Fibroblast of mammary gland (primary cell): ENCODE measurements around the gene ZNF518A.

Experiments used
- DNase-seq: peaks from one replicate; pipeline ENCODE4 v3.0.0-alpha.2; 2010; ENCODE audit warnings: low read depth
- H3K4me3 ChIP-seq: 2 replicates; pipeline ENCODE4 v1.5.1; 2011; ENCODE audit warnings: low read depth, mild to moderate bottlenecking, low read length, moderate library complexity; ENCODE audit not compliant: control insufficient read depth
- TF ChIP-seq, protein P1 (sequence below): conservative IDR thresholded peaks from 2 replicates; pipeline ENCODE4 v1.5.1; 2011; ENCODE audit warnings: low read depth, low read length, inconsistent platforms; ENCODE audit not compliant: control insufficient read depth, insufficient read depth

The ZNF518A gene

DNA sequence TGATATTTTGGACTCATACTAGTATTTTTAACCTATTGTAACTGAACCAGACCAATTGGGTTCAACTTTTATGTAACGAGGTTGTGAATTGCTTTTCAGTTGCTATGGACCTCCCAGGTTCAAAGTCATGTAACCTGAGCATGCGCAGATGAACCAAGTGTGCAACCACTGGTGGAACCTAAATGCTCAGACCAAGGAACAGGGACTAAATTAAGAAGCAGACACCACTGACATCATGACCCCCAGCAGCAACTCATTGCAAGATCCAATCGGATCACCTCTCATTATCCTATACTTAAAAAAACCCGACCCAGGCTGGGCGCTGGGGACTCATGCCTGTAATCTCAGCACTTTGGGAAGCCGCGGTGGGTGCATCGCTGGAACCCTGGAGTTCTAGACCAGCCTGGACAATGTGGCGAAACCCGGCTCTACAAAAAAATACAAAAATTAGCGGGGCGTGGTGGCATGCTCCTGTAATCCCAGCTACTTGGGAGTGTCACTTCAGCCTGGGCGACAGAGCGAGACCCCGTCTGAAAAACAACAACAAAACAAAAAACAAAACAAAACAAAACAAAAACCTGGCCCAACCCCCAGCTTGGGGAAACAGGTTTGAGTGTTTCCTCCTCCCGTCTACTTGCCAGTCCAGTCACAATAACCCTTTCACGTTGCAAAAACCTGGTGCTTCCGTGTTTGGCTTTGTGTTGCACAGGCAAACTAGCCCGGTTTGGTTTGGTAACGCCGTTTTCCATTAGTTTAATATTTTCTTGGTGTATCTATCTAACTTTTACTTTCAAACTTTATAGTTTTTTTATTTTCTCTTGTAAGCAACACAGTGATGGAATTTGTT, 11.3 kb upstream of the ZNF518A start:
- TF ChIP-seq, protein P1, sequence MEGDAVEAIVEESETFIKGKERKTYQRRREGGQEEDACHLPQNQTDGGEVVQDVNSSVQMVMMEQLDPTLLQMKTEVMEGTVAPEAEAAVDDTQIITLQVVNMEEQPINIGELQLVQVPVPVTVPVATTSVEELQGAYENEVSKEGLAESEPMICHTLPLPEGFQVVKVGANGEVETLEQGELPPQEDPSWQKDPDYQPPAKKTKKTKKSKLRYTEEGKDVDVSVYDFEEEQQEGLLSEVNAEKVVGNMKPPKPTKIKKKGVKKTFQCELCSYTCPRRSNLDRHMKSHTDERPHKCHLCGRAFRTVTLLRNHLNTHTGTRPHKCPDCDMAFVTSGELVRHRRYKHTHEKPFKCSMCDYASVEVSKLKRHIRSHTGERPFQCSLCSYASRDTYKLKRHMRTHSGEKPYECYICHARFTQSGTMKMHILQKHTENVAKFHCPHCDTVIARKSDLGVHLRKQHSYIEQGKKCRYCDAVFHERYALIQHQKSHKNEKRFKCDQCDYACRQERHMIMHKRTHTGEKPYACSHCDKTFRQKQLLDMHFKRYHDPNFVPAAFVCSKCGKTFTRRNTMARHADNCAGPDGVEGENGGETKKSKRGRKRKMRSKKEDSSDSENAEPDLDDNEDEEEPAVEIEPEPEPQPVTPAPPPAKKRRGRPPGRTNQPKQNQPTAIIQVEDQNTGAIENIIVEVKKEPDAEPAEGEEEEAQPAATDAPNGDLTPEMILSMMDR: no peak
- no peak overlapping the region for H3K4me3 ChIP-seq

DNA sequence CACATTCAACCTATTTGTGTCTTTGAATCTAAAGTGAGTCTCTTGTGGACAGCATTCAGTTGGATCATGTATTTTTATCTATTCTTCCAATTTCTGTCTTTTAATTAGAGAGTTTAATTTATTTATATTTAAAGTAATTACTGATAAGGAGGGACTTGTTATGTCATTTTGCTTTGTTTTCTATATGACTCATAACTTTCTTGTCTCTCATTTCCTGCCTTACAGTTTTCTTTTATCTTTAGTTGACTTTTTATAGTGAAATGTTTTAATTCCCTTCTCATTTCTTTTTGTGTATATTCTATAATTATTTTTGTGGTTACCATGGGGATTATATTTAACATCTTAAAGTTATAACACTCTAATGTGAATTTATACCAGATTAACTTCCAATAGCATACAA, 7.3 kb upstream of the ZNF518A start:
- no peak for DNase-seq
- TF ChIP-seq, protein P1: no peak
- H3K4me3 ChIP-seq: no peak overlapping the region

More for the DNA sequence above, 11.3 kb upstream of the ZNF518A start:
- no peak for DNase-seq

DNA sequence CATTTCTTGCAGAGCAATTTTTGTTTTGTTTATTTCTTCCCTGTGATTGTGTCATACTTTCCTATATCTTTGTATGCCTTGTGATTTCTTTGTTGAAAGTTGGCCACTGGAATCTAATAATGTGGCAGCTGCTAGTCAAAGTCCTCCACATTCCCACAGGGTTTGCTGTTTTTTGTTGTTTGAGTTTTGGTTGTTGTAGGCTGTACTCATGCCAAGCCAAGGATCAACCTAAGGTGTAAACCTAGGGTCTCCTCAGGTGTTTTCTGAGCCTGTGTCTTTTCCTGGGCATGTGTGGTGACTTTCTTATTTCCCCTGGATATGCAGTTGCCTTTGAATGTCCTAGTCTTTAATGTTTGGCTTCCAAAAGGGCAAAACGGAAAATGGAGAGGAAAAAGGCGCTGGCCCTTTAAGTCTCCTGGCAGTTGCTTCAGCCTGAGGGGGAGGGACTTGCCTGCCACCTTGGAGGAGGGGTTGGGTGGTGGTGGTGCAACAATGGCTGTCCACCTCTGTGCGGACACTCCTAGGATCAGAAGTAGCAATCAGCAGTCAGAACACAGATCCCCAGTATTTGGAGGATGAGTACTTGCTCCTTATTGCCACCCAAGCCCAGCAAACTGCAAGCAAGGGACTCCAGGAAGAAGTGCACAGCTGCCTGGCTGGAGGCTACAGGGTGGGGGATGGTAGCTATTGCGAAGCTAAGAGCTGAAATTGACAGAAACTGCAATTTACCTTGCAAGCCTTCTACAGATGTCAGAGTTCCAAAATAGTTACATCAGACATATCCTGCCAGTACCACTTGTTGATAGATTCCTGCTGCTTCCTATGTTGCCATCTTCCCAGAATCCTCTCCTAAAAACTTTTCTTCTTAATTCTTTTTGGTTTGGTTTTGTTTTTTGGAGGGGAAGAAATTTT, 5.6 kb upstream of the ZNF518A start:
- TF ChIP-seq, protein P1: no peak
- H3K4me3 ChIP-seq: peak overlapping the region; percentile 30
- DNase-seq: peak; percentile 42

DNA sequence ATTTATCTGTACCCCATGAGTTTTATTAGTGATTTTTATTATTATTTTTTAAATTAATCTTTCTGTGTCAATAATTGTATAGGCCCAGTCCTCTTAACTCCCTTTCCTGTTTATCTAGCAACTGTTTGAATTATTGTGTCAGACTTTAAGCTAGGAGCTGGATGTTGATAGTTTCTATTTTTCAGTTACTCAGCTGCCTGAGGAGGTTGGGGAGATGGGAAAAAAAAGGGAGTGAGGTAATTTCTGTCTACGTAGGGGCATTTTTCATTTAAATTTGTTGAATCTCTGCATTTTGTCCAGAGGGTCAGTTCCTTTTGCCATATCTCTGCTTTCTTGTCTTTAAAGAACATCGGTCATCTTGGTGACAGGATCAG, 5.0 kb upstream of the ZNF518A start:
- no peak for DNase-seq
- TF ChIP-seq, protein P1: no peak

DNA sequence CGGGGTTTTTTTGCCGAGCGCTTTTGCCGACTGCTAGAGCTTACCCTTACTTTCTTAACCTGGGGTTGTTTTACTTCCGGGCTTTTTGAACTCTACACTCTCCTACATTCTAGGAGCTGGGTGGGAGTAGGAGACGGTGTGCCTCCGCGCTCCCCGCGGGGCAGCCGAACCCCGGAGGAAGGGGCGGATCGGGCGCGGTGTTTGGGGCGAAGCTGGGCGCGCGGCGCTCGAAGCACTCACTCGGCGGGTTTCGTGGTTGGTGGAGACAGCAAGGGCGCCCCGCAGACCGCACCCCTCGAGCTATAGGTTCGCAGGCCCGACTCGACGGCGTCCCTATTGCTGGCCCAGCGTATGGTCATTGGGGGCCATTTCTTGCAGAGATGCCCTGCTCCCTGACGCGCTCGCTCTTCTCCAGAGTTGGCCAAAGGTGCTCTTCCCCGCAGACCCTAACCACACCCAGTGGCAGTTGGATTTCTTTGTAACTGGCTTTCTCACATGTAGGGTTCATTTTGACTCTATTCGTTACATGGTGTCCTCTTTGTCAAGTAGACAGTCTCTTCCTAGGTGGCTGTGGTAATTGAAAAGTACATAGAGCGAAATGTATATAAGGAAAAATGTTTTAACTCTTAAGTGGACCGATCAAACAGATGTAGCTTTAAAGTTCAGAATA, 364 bp downstream of the ZNF518A start:
- H3K4me3 ChIP-seq: peak overlapping the region; percentile 84
- no peak for DNase-seq
- TF ChIP-seq, protein P1: no peak

More for the DNA sequence above, 5.0 kb upstream of the ZNF518A start:
- H3K4me3 ChIP-seq: no peak overlapping the region

DNA sequence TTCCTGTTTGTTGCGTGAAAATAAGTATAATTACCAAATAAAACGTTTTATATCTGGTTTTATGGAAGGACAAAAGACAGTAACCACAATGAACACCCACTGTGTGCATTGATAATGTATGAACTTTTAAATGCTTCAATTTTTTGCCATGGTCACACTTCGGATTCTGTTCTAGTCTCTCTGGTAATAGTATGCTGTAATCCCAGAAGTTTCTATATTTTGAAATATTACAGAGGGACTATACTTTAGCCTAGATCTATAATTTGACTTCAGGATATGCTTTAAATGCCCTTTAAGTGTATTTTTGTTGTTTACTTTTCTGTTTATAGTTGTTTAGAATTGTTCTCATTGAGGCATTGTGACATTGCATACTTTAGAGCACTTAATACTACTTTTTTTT, 1.5 kb downstream of the ZNF518A start:
- TF ChIP-seq, protein P1: no peak
- no peak overlapping the region for H3K4me3 ChIP-seq
- no peak for DNase-seq
